ENCODE data around the gene NSUN2. TPM values are rescaled to one million over a fixed set of nuclear protein-coding genes. Genes with fewer than 3 reads are reported as not detected.

NSUN2 gene
- total and polyA plus RNA-seq, 2 of the 4 experiments (the other 2 are of a cell fraction), result 51.1 to 61.1 TPM

GRCh38 chr5:6601816-6602215 lies 31.0 kb downstream of the NSUN2 start:
- 93% methylated on average over 4 of the region's 11 CpGs; no CpG with 5 or more reads in 1 of the 2 experiments for WGBS, 2 experiments (ENCODE audit: extremely low coverage in 2 of 2, insufficient read length in 1 of 2)
- TF ChIP-seq CTCF (conservative IDR thresholded peaks at IDR 0.05; ENCODE audit: low read depth, low read length) (no peak), MAZ (IDR thresholded peaks at IDR 0.05; ENCODE audit: borderline replicate concordance, low read depth, low read length) (no peak), RAD21 (IDR thresholded peaks at IDR 0.05; ENCODE audit: low read length) (no peak)
- ChIA-PET POLR2A (ENCODE audit: unreplicated experiment) (no interaction called here), CTCF (no interaction called here)
- Histone ChIP-seq H3K4me2 (ENCODE audit: low read depth, low read length) (no peak overlapping the region), H2AK9ac (replicated peaks; ENCODE audit: low read depth, low read length, poor library complexity) (no peak overlapping the region), H3K79me1 (ENCODE audit: low read depth in 1 of 2, low read length in 2 of 2) (peaks cover 2 to 10% of the 10 kb centered on the region in 2 experiments; a peak in 3 of 4 replicates), H2BK5ac (ENCODE audit: low read depth, low read length, poor library complexity, severe bottlenecking) (no peak overlapping the region), H3K14ac (replicated peaks; ENCODE audit: low read depth, low read length) (no peak overlapping the region), H3K4me3 (ENCODE audit: insufficient read depth, low read depth, low read length) (no peak overlapping the region), H3K9ac (ENCODE audit: low read depth, low read length) (no peak overlapping the region), H3K56ac (ENCODE audit: extremely low read depth, insufficient read depth, low read length) (no peak overlapping the region), H4K20me1 (ENCODE audit: insufficient read depth, low read length) (peaks cover 3% of the 10 kb centered on the region), H3K18ac (ENCODE audit: low read depth, low read length) (no peak overlapping the region), H4K91ac (ENCODE audit: insufficient read depth, low read depth, low read length) (no peak overlapping the region), H3K23ac (ENCODE audit: low read depth, low read length) (no peak overlapping the region), H2AFZ (replicated peaks; ENCODE audit: low read length, poor library complexity) (no peak overlapping the region), H2AK5ac (ENCODE audit: low read depth, low read length) (no peak overlapping the region), H3K9me3 (ENCODE audit: control insufficient read depth, insufficient read depth, low read length) (no peaks in the 10 kb centered on the region), H4K8ac (ENCODE audit: low read depth in 2 of 2, low read length in 2 of 2) (no peak overlapping the region), H3K27me3 (ENCODE audit: control insufficient read depth, insufficient read depth, low read length) (no peaks in the 10 kb centered on the region), H3K36me3 (ENCODE audit: control insufficient read depth, insufficient read depth, low read length) (peaks cover 58% of the 10 kb centered on the region), H3K4ac (ENCODE audit: low read depth, low read length) (no peak overlapping the region), H3K27ac (ENCODE audit: insufficient read depth, low read length) (no peak overlapping the region), H2BK120ac (ENCODE audit: low read depth, low read length) (no peak overlapping the region), H2BK15ac (ENCODE audit: low read depth, low read length) (no peak overlapping the region), H3K9me1 (ENCODE audit: insufficient read depth, low read length) (no peaks in the 10 kb centered on the region; the same call in 1 of the 2 replicates), H3K4me1 (ENCODE audit: control insufficient read depth, insufficient read depth, low read length) (no peaks in the 10 kb centered on the region; the same call in 1 of the 2 replicates), H4K5ac (ENCODE audit: low read depth, low read length) (no peak overlapping the region), H2BK20ac (ENCODE audit: low read depth, low read length) (no peak overlapping the region)
- ATAC-seq (ENCODE audit: low read depth) (no peak), DNase-seq (no peak)
- dilution Hi-C loops (cut with HindIII; ENCODE audit: low sequenced_read_pairs, unreplicated experiment), result no loop called here
- intact Hi-C loops (cut with micrococcal nuclease), result loop anchor here (10.0 kb wide), 1 partner anchor 227 kb away; the partner anchor contains the start of gene MED10
- BruUV-seq (replicated peaks), result no TSS peak
- in situ Hi-C loops (cut with MboI; ENCODE audit: low sequenced_read_pairs), result no loop called here
